GM19397 (cell line): ENCODE results near the gene SKIC8.
"Not testable (repeated sequence)": the region's sequence is repeated elsewhere in the genome, so short reads cannot be mapped to it uniquely, and the experiment has no call there.

ENCODE experiments used
- ATAC-seq: cut with Tn5 transposase; IDR thresholded peaks from one replicate; pipeline ENCODE4 v1.9.1; 2021; ENCODE audit warnings: mild to moderate bottlenecking, moderate library complexity; ENCODE audit not compliant: unreplicated experiment

The SKIC8 gene

DNA sequence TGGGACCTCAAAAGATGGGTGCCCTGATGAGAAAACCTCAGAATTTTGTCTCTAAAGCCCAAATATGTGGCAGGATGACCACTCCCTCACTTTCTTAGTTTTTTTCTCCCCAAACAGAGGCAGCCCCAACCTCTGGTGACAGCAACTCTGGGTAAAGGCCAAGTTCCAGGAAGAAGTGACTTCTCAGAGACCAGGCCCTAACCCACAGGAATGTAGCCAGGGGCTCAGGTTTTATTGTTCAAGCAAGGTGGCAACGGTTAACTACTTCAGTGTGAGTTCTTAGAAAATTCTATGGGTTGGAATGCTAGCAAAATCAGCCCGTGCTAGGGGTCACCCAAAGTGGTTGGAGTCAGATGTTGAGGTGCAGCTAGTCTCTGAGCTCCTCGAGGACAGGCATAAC lies 40.2 kb downstream of the SKIC8 start:
- no peak for ATAC-seq

DNA sequence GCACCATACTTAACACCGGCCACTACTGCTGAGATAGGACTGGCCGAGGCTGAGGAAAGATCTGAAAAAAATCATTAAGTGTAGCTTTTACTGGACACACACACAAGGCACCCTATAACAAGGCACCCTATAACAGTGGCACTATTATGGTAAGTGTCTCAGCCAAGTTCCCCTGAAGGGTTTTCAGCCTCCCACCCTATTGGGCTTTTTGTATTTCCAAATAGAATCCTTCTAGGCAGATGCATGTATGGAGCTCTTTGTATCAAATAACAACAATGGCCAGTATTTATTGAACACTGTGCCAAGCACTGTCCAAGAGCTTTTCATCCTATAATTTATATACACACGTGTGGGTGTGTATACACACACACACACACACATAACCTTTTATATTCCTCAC lies 41.7 kb downstream of the SKIC8 start:
- ATAC-seq = no peak

DNA sequence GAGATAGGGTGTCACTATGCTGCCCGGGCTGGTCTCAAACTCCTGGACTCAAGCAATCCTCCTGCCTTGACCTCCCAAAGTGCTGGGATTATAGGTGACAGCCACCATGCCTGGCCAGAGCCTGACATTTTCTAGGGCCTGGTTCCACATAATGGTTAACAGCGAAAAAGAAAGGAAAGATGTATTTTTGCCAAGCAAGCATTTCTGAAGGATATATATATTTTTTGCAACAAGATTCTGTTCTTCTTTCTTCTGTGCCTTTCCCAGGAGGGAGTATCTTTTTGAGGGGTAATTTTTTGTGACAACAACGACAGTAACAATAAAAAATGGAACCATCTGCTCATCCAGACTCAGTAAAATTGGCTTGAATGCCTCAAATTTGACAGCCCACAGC lies 43.4 kb downstream of the SKIC8 start:
- ATAC-seq = no peak

DNA sequence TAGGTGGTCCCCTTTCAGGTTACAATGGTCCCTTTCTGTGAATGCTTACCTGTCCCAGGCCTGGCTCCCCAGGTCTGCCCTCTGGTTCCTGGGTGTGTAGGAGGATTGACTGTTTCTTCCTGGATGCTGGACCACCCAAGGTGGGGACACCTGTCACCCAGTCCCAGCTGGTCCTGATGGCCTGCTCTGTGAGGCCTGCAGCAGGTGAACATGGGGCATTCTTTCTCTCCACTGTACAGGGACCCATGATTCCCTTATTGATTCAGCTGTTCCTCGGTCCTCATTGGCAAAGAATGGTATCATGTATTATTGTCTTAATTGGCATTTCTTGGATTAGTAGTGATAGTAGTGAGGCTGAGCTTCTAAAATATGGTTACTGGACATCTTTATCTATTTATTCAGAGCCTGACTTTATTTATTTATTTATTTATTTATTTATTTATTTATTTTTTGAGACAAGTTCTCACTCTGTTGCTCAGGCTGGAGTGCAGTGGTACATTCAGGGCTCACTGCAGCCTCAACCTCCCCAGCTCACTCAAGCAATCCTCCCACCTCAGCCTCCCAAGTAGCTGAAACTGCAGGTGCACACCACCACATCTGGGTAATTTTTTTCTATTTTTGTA lies 43.9 kb downstream of the SKIC8 start:
- ATAC-seq = no peak

DNA sequence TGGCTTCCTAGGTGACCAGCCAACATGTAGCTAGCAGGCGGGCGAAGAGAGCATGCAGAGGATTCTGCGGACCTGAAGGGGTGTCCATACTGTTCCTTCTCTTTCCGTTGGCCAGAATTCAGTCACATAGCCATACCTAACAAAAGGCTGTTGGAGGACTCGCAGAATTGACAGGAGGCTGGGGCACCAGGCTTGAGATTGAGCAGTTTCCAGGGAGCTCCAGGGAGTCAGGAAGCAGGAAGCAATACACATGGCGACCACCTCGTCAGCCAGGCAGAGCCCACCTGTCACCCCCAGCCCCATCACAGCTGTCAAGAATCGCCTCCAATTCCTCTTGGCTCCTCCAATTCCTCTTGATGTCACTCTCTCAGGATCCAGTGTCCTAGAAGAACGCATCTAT lies 48.3 kb downstream of the SKIC8 start:
- ATAC-seq = no peak

DNA sequence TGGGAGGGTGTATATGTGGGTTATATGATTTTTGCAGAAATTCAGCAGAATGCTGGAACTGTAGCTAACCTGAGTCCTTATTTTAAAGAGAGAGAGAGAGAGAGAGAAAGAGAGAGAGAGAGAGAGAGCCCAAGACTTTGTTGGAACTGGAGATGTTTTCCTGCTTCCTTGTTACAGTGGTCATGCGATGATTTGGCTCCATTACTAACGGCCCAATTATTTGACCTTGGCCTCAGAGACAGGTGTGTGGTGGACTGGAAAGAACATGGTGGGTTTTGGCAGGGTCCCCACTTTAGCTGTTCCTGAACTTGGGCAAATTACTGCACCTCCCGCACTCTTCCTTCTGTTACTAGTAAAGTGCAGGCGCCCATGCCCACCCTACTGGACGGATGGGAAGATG lies 50.3 kb downstream of the SKIC8 start:
- ATAC-seq = no peak

DNA sequence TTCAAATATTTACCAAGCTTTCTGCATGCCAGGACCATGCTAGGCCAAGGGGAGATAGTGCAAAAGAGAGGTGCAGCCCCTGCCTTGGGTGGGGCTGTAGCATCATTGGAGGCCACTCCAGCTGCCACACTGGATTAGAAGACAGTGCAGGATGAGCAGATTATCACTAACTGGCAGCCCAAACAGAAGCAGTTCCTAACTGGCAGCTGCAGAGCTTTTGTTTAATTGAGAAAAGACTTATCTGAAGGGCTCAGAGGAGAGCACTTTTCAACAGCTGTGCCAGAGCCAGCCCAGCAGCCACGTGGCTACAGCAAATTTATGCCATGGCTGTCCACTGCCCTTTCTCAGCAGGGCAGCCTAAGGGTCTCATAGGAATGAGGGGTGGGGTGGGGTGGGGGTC lies 51.5 kb downstream of the SKIC8 start:
- ATAC-seq = no peak

DNA sequence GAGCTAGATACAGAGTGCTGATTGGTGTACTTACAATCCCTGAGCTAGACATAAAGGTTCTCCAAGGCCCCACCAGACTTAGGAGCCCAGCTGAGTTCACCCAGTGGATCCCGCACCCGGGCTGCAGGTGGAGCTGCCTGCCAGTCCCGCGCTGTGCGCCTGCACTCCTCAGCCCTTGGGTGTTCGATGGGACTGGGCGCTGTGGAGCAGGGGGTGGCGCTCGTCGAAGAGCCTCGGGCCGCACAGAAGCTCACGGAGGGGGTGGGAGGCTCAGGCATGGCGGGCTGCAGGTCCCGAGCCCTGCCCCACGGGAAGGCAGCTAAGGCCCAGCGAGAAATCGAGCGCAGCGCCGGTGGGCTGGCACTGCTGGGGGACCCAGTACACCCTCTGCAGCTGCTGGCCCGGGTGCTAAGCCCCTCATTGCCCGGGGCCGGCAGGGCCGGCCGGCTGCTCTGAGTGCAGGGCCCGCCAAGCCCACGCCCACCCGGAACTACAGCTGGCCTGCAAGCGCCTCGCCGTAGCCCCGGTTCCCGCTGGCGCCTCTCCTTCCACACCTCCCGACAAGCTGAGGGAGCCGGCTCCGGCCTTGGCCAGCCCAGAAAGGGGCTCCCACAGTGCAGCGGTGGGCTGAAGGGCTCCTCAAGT lies 53.3 kb downstream of the SKIC8 start:
- ATAC-seq = not testable (repeated sequence)

DNA sequence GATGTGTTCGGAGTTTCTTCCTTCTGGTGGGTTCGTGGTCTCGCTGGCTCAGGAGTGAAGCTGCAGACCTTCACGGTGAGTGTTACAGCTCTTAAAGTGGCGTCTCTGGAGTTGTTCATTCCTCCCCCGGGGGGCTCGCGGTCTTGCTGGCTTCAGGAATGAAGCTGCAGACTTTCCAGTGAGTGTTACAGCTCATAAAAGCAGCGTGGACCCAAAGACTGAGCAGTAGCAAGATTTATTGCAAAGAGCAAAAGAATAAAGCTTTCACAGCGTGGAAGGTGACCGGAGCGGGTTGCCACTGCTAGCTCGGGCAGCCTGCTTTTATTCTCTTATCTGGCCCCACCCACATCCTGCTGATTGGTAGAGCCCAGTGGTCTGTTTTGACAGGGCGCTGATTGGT lies 54.0 kb downstream of the SKIC8 start:
- ATAC-seq = not testable (repeated sequence)

DNA sequence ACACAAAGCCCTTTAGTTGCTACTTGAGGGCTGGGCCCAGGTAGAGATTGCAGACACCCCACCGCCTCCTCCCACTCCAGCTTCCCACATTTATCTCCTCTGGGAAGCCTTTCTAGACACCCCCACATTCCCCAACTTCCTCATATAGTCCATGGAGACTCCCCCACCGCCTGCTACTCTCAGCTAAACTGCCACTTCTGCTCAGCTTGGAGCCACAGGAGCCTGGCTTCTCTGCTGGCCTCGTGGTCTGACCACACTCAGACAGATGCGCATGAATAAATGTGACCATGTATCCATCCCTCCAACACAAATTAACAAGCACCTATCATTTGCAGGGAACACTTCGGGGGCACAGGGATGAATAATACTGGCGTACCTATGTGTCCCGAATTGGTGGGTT lies 54.5 kb downstream of the SKIC8 start:
- no peak for ATAC-seq

DNA sequence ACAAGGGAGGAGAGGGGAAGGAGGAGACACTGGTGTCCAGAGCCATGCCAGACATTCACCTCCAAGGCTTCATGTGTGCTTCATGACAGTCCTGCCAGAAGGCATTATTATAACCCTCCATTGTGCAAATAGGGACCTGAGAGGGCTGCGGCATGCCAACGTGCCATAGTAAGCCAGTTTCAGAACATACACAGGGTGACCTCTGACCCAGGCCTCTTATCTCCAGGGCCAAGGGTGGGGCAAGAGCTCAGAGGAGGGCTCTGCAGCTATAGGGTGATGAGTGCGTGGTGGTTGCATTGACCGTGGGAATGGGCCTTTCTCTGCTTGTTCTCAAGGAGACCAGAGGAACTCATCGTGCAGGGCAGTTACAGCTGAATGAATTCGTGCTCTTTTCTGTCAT lies 55.3 kb downstream of the SKIC8 start:
- ATAC-seq = no peak

DNA sequence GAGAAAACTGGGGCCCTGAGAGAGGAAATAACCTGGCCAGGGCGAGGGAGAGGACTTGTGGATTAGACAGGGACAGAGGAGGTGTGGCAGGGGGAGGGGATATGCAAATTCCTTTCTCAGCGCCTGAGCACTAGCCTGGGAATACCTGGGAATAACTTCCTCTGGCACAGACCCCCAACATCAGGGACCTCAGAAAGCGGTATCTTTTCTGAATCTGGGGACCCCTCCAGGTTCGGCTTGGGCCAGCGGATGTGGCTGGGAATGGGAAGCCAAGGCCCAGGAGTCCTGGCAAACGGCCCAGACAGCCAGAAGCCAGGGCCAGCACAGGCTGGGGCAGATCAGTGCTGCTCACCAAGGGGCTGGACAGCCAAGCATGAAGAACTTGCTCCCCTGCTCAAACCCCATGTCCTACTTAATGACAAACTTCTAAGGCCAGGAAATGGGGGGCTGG lies 55.9 kb downstream of the SKIC8 start:
- no peak for ATAC-seq

DNA sequence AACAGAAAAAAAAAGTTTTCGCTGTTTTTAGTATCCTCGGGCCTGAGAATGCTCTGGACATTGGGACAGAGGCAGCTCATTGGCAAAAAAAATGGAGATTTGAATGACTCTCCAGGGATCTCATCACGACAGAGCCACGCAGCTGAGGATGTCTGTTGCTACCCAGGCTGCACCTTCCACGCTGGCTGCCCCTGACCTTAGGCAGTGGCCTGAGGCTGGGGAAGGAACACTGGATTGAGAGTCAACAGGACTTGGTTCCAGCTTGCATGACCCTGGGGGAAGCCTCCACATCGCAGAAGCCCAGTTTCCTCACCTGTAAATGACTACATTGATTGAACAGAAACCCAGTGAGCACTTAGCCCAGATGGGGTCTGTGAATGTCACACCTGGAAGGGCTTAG lies 56.4 kb downstream of the SKIC8 start:
- no peak for ATAC-seq

DNA sequence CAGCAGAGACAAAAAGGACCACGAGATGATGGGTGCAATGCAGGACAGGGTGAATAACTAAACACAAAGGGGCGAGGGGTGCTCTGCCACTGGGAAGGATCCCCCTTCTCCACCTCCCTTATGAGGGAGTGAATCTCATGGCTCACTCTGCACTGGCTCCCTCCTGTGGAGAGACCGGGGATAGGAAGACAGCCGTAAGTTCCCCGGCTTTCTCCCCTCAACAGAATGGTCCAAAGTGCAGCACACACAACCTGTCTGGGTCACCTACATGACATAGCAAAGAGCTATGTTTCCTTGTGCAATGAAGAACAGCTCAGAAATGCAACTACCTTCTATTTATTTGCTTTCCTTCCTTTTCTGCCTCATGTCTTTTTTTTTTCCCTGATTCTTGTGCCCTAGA lies 57.3 kb downstream of the SKIC8 start:
- no peak for ATAC-seq

DNA sequence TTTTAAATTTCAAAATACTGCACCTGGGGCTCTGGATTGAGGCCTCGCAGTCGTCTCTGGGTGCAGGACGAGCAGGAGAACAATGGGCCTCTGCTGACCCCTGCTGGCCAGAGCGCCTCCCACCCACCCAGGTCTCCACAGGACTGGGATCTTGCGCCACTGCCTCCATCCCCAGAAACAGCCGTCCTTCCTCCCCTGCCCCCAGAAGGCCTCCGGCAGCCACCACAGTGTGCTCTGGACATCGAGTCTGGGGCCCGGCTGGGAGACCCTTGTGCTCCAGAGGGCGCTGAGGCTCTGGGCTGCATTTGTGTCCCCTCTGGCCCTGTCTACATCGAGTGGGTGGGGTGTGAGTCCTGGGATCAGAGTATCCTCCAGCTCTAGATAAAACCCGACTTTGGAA lies 58.4 kb downstream of the SKIC8 start:
- no peak for ATAC-seq

DNA sequence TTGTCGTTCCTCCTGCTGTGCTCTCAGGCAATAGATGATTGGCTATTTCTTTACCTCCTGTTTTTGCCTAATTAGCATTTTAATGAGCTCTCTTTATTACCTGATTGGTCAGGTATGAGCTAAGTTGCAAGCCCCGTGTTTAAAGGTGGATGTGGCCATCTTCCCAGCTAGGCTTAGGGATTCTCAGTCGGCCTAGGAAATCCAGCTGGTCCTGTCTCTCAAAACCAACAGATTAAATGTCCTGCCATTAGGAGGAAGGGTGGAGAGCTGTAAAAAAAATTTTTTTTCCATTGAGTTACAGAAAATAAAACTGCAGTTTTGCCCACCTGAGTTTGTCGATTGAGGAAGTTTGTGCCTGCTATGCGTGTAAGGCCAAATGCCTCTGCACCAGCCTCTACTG lies 59.6 kb downstream of the SKIC8 start:
- no peak for ATAC-seq

DNA sequence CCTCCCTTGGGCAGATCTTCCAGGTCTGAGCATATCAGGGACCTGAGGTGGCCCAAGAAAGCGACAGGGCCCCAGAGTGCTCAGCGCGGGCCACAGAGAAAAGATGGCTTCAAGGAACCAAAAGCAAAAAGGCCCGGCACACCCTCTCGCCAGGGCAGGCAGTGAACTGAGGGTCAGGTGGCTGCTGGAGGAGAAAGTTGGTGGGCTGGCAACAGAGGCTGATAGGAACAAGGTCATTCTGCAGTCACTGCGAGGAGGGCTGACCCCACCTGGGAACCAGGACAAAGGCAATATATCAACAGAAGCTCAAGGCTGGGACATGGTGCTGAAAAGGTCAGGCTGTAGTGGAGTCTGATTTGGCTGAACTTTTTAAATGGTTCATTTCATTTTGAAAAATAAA lies 62.3 kb downstream of the SKIC8 start:
- no peak for ATAC-seq

DNA sequence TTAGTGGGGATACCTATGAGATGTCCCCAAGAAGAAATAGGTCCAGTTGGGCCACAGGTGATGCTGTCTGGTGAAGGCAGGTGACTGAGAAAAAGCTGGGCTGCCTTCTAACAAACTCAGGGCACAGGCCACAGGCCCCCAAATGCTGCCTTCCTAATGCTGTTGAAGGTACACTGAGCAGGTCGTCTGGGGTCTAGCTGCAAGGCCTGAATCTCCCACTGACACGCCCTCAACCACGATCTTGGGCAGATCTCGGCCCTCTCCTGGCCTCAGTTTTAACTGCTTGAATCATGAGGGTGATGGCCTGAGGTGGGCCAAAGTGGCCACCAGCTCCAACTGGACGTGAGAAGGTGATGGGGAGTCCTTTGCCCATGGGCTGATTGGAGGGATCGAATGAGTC lies 62.9 kb downstream of the SKIC8 start:
- no peak for ATAC-seq

DNA sequence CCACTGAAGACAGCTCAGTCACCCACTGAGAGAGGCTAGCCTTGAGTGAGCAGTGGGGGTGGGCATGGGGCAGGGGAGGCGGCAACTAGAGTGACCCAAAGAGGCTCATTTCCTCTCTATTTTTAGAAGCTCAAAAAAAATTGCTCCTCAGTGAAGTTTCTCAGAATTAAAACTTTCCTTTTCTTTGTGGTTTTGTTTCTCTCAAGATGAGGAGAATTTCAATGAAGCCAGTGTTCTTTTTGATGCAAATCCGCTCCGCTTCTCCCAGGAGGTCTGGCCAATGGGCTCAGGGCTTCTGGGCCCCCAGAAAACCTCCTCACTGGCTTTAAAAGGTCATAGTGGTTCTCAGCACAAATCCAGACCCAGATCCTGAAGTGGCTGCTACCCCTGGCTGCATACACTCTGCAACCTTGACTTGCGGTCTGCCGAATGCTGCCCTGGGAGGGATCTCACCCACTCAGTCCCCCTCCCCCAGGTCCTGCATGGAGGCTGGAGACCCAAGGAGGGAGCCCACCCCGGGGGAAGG lies 64.8 kb downstream of the SKIC8 start, which contains the start of gene ACSBG1:
ACSBG1 (minus strand) TSS at position 51 of the 526 bp plus-strand sequence. CDS start 64 bp downstream, outside the sequence.
- ATAC-seq = no peak

DNA sequence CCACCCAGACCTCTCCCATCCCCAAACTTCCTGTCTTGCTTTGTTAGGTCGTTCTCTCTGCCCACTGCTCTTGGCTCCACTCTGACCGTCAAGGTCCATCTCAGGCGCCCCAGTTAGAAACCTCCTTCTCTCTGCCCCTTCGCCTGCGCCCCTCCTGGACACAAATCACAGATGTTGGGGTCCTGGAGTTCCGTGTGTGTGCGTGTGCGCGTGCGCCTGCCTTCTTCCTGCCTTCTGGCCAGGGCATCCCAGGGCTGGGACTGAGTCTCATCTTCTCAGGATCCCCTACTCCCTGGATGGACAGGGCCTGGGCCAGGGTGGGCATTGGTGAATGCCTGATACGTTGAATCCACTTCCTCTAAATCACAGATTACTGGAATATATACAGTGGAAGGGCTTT lies 65.9 kb downstream of the SKIC8 start:
- no peak for ATAC-seq
